HEK293 (cell line): Measurements from ENCODE around the gene RPL35.

ENCODE experiments used
- BCL11A ChIP-seq: fragments of 450-650 bp; formaldehyde crosslinking; IDR thresholded peaks from 2 replicates; pipeline ENCODE4 v1.5.1; 2016; ENCODE audit warnings: low read depth, missing biosample characterization, missing genetic modification characterization
- CTCF ChIP-seq: fragments of 450-650 bp; formaldehyde crosslinking; IDR thresholded peaks from 2 replicates; pipeline ENCODE4 v1.5.1; 2016; ENCODE audit warnings: missing biosample characterization, missing genetic modification characterization
- FEZF1 ChIP-seq: fragments of 450-650 bp; formaldehyde crosslinking; IDR thresholded peaks from 2 replicates; pipeline ENCODE4 v1.5.1; 2016; ENCODE audit warnings: missing biosample characterization, missing genetic modification characterization
- GLI2 ChIP-seq: fragments of 450-650 bp; formaldehyde crosslinking; IDR thresholded peaks from 2 replicates; pipeline ENCODE4; 2017; ENCODE audit warnings: missing biosample characterization, missing genetic modification characterization, low read depth, borderline replicate concordance
- HOXC10 ChIP-seq: sonication (generic); formaldehyde crosslinking; IDR thresholded peaks from 2 replicates; pipeline ENCODE4 v1.8.1; 2023; ENCODE audit warnings: mild to moderate bottlenecking, missing genetic modification reagents
- KLF1 ChIP-seq: fragments of 450-650 bp; formaldehyde crosslinking; IDR thresholded peaks from 2 replicates; pipeline ENCODE4 v1.5.1; 2016; ENCODE audit warnings: missing biosample characterization, missing genetic modification characterization
- KLF9 ChIP-seq: fragments of 450-650 bp; formaldehyde crosslinking; IDR thresholded peaks from 2 replicates; pipeline ENCODE4 v1.5.1; 2016; ENCODE audit warnings: missing biosample characterization, missing genetic modification characterization, low read depth
- PATZ1 ChIP-seq: fragments of 450-650 bp; formaldehyde crosslinking; IDR thresholded peaks from 2 replicates; pipeline ENCODE4 v1.5.1; 2016; ENCODE audit warnings: missing biosample characterization, missing genetic modification characterization
- SP2 ChIP-seq: fragments of 450-650 bp; formaldehyde crosslinking; IDR thresholded peaks from 2 replicates; pipeline ENCODE4 v1.5.1; 2016; ENCODE audit warnings: missing biosample characterization, missing genetic modification characterization
- SP7 ChIP-seq: fragments of 450-650 bp; formaldehyde crosslinking; IDR thresholded peaks from 2 replicates; pipeline ENCODE4 v1.5.1; 2016; ENCODE audit warnings: missing biosample characterization, missing genetic modification characterization
- TRIM28 ChIP-seq: IDR thresholded peaks from 2 replicates; pipeline ENCODE4 v1.6.1; 2011; ENCODE audit warnings: low read length, control low read depth, borderline replicate concordance
- TSHZ1 ChIP-seq: fragments of 450-650 bp; formaldehyde crosslinking; IDR thresholded peaks from 2 replicates; pipeline ENCODE4 v1.5.1; 2016; ENCODE audit warnings: missing biosample characterization, missing genetic modification characterization, borderline replicate concordance
- WT1 ChIP-seq: fragments of 450-650 bp; formaldehyde crosslinking; IDR thresholded peaks from 2 replicates; pipeline ENCODE4 v1.5.1; 2016; ENCODE audit warnings: missing biosample characterization, missing genetic modification characterization
- ZBTB7A ChIP-seq: fragments of 450-650 bp; formaldehyde crosslinking; IDR thresholded peaks from 2 replicates; pipeline ENCODE4 v1.5.1; 2016; ENCODE audit warnings: low read depth, missing biosample characterization, missing genetic modification characterization
- ZEB2 ChIP-seq: fragments of 450-650 bp; formaldehyde crosslinking; IDR thresholded peaks from 2 replicates; pipeline ENCODE4 v1.5.1; 2016; ENCODE audit warnings: missing biosample characterization, missing genetic modification characterization
- ZFP3 ChIP-seq: fragments of 450-650 bp; formaldehyde crosslinking; IDR thresholded peaks from 2 replicates; pipeline ENCODE4 v1.5.1; 2016; ENCODE audit warnings: low read depth, missing biosample characterization, missing genetic modification characterization
- ZNF10 ChIP-seq: fragments of 450-650 bp; formaldehyde crosslinking; IDR thresholded peaks from 2 replicates; pipeline ENCODE4 v1.5.1; 2017; ENCODE audit warnings: missing biosample characterization, missing genetic modification characterization
- ZNF169 ChIP-seq: fragments of 450-650 bp; formaldehyde crosslinking; IDR thresholded peaks from 2 replicates; pipeline ENCODE4 v1.5.1; 2016; ENCODE audit warnings: missing biosample characterization, missing genetic modification characterization
- ZNF292 ChIP-seq: fragments of 450-650 bp; formaldehyde crosslinking; IDR thresholded peaks from 2 replicates; pipeline ENCODE4 v1.5.1; 2016; ENCODE audit warnings: low read depth, missing biosample characterization, missing genetic modification characterization, borderline replicate concordance
- ZNF335 ChIP-seq: fragments of 450-650 bp; formaldehyde crosslinking; conservative IDR thresholded peaks from 2 replicates; pipeline ENCODE4 v1.5.1; 2016; ENCODE audit warnings: missing biosample characterization, missing genetic modification characterization
- ZNF354C ChIP-seq: fragments of 450-650 bp; formaldehyde crosslinking; IDR thresholded peaks from 2 replicates; pipeline ENCODE4 v1.5.1; 2016; ENCODE audit warnings: missing biosample characterization, missing genetic modification characterization, low read depth, borderline replicate concordance
- ZNF391 ChIP-seq: fragments of 450-650 bp; formaldehyde crosslinking; IDR thresholded peaks from 2 replicates; pipeline ENCODE4 v1.5.1; 2016; ENCODE audit warnings: low read depth, missing biosample characterization, missing genetic modification characterization, borderline replicate concordance
- ZNF501 ChIP-seq: fragments of 450-650 bp; formaldehyde crosslinking; IDR thresholded peaks from 2 replicates; pipeline ENCODE4 v1.5.1; 2016; ENCODE audit warnings: missing biosample characterization, missing genetic modification characterization
- ZNF521 ChIP-seq: fragments of 450-650 bp; formaldehyde crosslinking; IDR thresholded peaks from 2 replicates; pipeline ENCODE4 v1.5.1; 2017; ENCODE audit warnings: missing biosample characterization, mild to moderate bottlenecking, missing genetic modification characterization
- ZNF544 ChIP-seq: fragments of 450-650 bp; formaldehyde crosslinking; IDR thresholded peaks from 2 replicates; pipeline ENCODE4 v1.5.0; 2017; ENCODE audit warnings: missing biosample characterization, missing genetic modification characterization
- ZNF548 ChIP-seq: fragments of 450-650 bp; formaldehyde crosslinking; IDR thresholded peaks from 2 replicates; pipeline ENCODE4 v1.5.1; 2016; ENCODE audit warnings: missing biosample characterization, missing genetic modification characterization
- ZNF571 ChIP-seq: fragments of 450-650 bp; formaldehyde crosslinking; IDR thresholded peaks from 2 replicates; pipeline ENCODE4 v1.5.0; 2017; ENCODE audit warnings: missing biosample characterization, missing genetic modification characterization
- ZNF623 ChIP-seq: fragments of 450-650 bp; formaldehyde crosslinking; IDR thresholded peaks from 2 replicates; pipeline ENCODE4 v1.5.1; 2016; ENCODE audit warnings: missing biosample characterization, missing genetic modification characterization
- ZNF692 ChIP-seq: fragments of 450-650 bp; formaldehyde crosslinking; IDR thresholded peaks from 2 replicates; pipeline ENCODE4 v1.5.1; 2016; ENCODE audit warnings: missing biosample characterization, missing genetic modification characterization
- ZNF768 ChIP-seq: fragments of 450-650 bp; formaldehyde crosslinking; IDR thresholded peaks from 2 replicates; pipeline ENCODE4 v1.5.1; 2018; ENCODE audit warnings: missing biosample characterization, mild to moderate bottlenecking, missing genetic modification characterization
- ZNF785 ChIP-seq: fragments of 450-650 bp; formaldehyde crosslinking; IDR thresholded peaks from 2 replicates; pipeline ENCODE4 v1.5.1; 2016; ENCODE audit warnings: missing biosample characterization, missing genetic modification characterization
- ZNF792 ChIP-seq: fragments of 450-650 bp; formaldehyde crosslinking; IDR thresholded peaks from 2 replicates; pipeline ENCODE4 v1.5.1; 2016; ENCODE audit warnings: missing biosample characterization, missing genetic modification characterization
- ZSCAN30 ChIP-seq: fragments of 450-650 bp; IDR thresholded peaks from 2 replicates; pipeline ENCODE4 v1.5.1; 2018; ENCODE audit warnings: missing biosample characterization, mild to moderate bottlenecking, missing genetic modification characterization, moderate library complexity

RPL35 gene

GRCh38 chr9:124852829-124853531 lies 8.8 kb downstream of the RPL35 start, which contains the start of gene WDR38 (continued):
- TF ChIP-seq TSHZ1 (tag by site-specific recombination) (no peak), ZFP3 (tag by site-specific recombination) (no peak), CTCF (tag by site-specific recombination) (peak; percentile 98), ZSCAN30 (tag by site-specific recombination) (peak; percentile 83; the same call in 1 of the 2 replicates), ZNF571 (no peak), ZNF768 (tag by site-specific recombination) (no peak), KLF1 (tag by site-specific recombination) (peak; percentile 10; the same call in 1 of the 2 replicates), ZNF785 (tag by site-specific recombination) (0 out of 2 replicates have a peak, but pooled peaks have one; percentile 52), KLF9 (tag by site-specific recombination) (peak; percentile 50; the same call in 1 of the 2 replicates), GLI2 (tag by site-specific recombination) (no peak), BCL11A (tag by site-specific recombination) (peak; percentile 41; the same call in 1 of the 2 replicates), ZNF792 (no peak), ZEB2 (tag by site-specific recombination) (peak; percentile 56; the same call in 1 of the 2 replicates), ZNF544 (no peak), ZNF548 (tag by site-specific recombination) (no peak), PATZ1 (tag by site-specific recombination) (peak; percentile 46; the same call in 1 of the 2 replicates), TRIM28 (no peak), ZNF391 (tag by site-specific recombination) (0 out of 2 replicates have a peak, but pooled peaks have one; percentile 44), SP2 (tag by site-specific recombination) (peak; percentile 75), FEZF1 (tag by site-specific recombination) (no peak), WT1 (no peak), ZNF521 (tag by site-specific recombination) (no peak), ZNF335 (tag by site-specific recombination) (peak; percentile 72), ZNF292 (no peak), ZNF354C (tag by site-specific recombination) (no peak), SP7 (tag by site-specific recombination) (peak; percentile 41; the same call in 1 of the 2 replicates), ZBTB7A (tag by site-specific recombination) (no peak), HOXC10 (CRISPR knock-in tag) (no peak), ZNF692 (tag by site-specific recombination) (peak; percentile 51; the same call in 1 of the 2 replicates), ZNF623 (tag by site-specific recombination) (no peak), ZNF10 (no peak), ZNF169 (no peak), ZNF501 (tag by site-specific recombination) (peak; percentile 66; the same call in 1 of the 2 replicates)
